ENCODE data around the gene RIC3. TPM values are rescaled to one million over a fixed set of nuclear protein-coding genes. Genes with fewer than 3 reads are reported as not detected.

The RIC3 gene
- total RNA-seq, 1 experiment from 2014 or later, result 23.7 TPM

GRCh38 chr11:8203414-8203715, 34.5 kb upstream of the RIC3 start:
- peak; percentile 12 for DNase-seq
- Mint-ChIP-seq H3K27me3 (ENCODE audit: low read depth) (peaks cover 17% of the 10 kb centered on the region), H3K9me3 (no peaks in the 10 kb centered on the region), H3K4me1 (peaks cover 16 to 18% of the 10 kb centered on the region in 2 experiments), H3K36me3 (ENCODE audit: insufficient read depth in 1 of 3, low read depth in 3 of 3) (no peaks in the 10 kb centered on the region), H3K4me3 (no peak overlapping the region), H3K27ac (no peak overlapping the region)
- no peak overlapping the region for H2AFZ ChIP-seq (ENCODE audit: low read length)
- no peaks in the 10 kb centered on the region for H3K9me3 ChIP-seq (ENCODE audit: control insufficient read depth, low read depth, low read length)
- H2BK12ac ChIP-seq (ENCODE audit: insufficient read length, low read depth, low read length), result no peak overlapping the region
- no peaks in the 10 kb centered on the region for H3K27me3 ChIP-seq (ENCODE audit: insufficient read depth, low read length)
- no peak overlapping the region for H2BK120ac ChIP-seq (ENCODE audit: low read depth, low read length, poor library complexity, severe bottlenecking)
- H2BK15ac ChIP-seq (ENCODE audit: low read depth, low read length), result no peak overlapping the region
- no peaks in the 10 kb centered on the region for H3K4me1 ChIP-seq (ENCODE audit: insufficient read depth, low read length)
- H3K23me2 ChIP-seq (ENCODE audit: insufficient read length, low read depth, low read length, poor library complexity, severe bottlenecking), result no peaks in the 10 kb centered on the region
- no peaks in the 10 kb centered on the region for H4K20me1 ChIP-seq (ENCODE audit: control insufficient read depth, insufficient read depth, insufficient read length)
- H2AK5ac ChIP-seq (ENCODE audit: insufficient read length, low read length), result no peak overlapping the region
- no peak overlapping the region for H3K18ac ChIP-seq (ENCODE audit: insufficient read length, low read depth, low read length)
- no CpG with 5 or more reads among the region's 2 CpGs for WGBS (ENCODE audit: extremely low coverage, insufficient read length, low lambda C conversion rate)
- H4K8ac ChIP-seq (replicated peaks; ENCODE audit: insufficient read length, low read depth, low read length), result no peak overlapping the region
- no peak overlapping the region for H4K91ac ChIP-seq (ENCODE audit: insufficient read length, low read depth, low read length)
- no peaks in the 10 kb centered on the region for H3K79me1 ChIP-seq (ENCODE audit: insufficient read depth, low read depth, low read length, poor library complexity, severe bottlenecking)
- no peak overlapping the region for H3K23ac ChIP-seq (ENCODE audit: insufficient read length, low read depth, low read length)
- no peak overlapping the region for H3K9ac ChIP-seq (ENCODE audit: extremely low read depth, insufficient read length, low read length)
- no peak overlapping the region for H3K4ac ChIP-seq (ENCODE audit: low read depth, low read length)
- H3K14ac ChIP-seq (ENCODE audit: insufficient read depth, low read length), result no peak overlapping the region
- H2BK5ac ChIP-seq (ENCODE audit: insufficient read length, low read length), result no peak overlapping the region
- no peak overlapping the region for H3K4me2 ChIP-seq (ENCODE audit: insufficient read depth, insufficient read length, low read length)
- no peak overlapping the region for H3K56ac ChIP-seq (ENCODE audit: insufficient read length, low read depth, low read length)
- TF ChIP-seq, protein P1, sequence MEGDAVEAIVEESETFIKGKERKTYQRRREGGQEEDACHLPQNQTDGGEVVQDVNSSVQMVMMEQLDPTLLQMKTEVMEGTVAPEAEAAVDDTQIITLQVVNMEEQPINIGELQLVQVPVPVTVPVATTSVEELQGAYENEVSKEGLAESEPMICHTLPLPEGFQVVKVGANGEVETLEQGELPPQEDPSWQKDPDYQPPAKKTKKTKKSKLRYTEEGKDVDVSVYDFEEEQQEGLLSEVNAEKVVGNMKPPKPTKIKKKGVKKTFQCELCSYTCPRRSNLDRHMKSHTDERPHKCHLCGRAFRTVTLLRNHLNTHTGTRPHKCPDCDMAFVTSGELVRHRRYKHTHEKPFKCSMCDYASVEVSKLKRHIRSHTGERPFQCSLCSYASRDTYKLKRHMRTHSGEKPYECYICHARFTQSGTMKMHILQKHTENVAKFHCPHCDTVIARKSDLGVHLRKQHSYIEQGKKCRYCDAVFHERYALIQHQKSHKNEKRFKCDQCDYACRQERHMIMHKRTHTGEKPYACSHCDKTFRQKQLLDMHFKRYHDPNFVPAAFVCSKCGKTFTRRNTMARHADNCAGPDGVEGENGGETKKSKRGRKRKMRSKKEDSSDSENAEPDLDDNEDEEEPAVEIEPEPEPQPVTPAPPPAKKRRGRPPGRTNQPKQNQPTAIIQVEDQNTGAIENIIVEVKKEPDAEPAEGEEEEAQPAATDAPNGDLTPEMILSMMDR (conservative IDR thresholded peaks at IDR 0.05), result no peak
- no peaks in the 10 kb centered on the region for H3K79me2 ChIP-seq (ENCODE audit: insufficient read depth, low read length)
- H4K5ac ChIP-seq (ENCODE audit: insufficient read length, low read depth, low read length), result no peak overlapping the region
- H3T11ph ChIP-seq (ENCODE audit: low read length), result no peak overlapping the region
- H2BK20ac ChIP-seq (ENCODE audit: low read depth, low read length, poor library complexity, severe bottlenecking), result no peak overlapping the region
- no peak overlapping the region for H3K27ac ChIP-seq (ENCODE audit: insufficient read length, low read depth, low read length)

Measured in H9 (cell line).